GM18499 (cell line): Measurements from ENCODE around the gene DUSP1.

ENCODE experiments used
- ATAC-seq: cut with Tn5 transposase; IDR thresholded peaks from one replicate; pipeline ENCODE4 v1.9.1; 2021; ENCODE audit warnings: moderate number of reproducible peaks; ENCODE audit not compliant: insufficient read depth, unreplicated experiment

The DUSP1 gene

DNA sequence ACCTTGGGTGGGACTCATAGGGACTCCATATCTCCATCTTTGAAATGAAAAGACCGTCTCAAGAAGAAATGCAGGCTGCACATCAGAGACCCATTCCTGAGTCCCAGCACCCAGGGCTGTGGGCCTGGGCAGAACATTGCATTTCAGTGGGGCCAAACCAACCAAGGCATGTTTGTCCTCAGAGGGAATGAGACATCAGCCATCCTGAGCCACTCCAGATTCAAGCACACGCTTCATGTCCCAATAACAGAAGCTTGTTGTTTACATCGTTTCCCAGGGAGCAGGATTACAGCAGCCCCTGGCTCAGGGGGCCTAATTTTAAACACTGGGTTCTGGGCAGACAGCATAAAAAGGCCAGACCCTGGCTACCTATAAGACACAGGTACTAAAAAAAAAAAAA, 24.3 kb downstream of the DUSP1 start:
- no peak for ATAC-seq

DNA sequence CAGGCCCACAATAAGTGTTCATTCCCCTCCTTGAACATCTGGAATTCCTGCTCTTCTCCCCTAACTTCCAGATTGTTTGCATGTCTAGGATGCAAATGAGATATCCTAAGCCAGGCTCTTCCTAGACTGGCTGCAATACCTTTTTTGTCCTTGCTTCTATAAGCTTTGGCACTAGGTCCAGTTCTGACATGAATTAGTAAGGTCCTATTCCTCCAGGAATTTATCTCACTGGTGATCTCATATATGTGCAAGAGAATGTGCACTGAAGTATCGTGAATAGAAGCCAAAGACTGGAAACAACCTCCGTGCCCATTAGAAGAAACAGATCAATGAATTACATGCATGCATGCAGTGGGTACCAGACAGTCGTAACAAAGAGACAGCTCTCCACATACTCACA, 25.2 kb downstream of the DUSP1 start:
- ATAC-seq, result no peak

DNA sequence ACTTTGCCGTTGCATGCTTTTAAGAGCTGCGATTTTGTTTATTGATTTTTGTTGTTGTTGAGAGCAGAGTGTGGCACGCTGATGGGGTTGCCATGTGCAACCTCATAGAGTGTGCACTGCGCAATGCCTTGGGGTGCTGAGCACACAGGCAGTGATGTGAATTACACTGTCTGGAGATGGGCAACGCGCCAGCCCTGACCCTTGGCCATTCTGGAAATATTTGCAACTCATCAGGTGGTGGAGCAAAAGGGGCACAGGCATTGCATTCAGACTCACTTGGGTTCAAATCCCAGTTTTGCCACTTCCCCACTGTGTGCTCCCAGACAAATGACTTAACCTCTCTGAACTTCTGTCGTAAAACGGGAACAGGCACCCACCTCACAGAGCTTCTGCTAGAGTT, 25.6 kb downstream of the DUSP1 start:
- ATAC-seq, result no peak

DNA sequence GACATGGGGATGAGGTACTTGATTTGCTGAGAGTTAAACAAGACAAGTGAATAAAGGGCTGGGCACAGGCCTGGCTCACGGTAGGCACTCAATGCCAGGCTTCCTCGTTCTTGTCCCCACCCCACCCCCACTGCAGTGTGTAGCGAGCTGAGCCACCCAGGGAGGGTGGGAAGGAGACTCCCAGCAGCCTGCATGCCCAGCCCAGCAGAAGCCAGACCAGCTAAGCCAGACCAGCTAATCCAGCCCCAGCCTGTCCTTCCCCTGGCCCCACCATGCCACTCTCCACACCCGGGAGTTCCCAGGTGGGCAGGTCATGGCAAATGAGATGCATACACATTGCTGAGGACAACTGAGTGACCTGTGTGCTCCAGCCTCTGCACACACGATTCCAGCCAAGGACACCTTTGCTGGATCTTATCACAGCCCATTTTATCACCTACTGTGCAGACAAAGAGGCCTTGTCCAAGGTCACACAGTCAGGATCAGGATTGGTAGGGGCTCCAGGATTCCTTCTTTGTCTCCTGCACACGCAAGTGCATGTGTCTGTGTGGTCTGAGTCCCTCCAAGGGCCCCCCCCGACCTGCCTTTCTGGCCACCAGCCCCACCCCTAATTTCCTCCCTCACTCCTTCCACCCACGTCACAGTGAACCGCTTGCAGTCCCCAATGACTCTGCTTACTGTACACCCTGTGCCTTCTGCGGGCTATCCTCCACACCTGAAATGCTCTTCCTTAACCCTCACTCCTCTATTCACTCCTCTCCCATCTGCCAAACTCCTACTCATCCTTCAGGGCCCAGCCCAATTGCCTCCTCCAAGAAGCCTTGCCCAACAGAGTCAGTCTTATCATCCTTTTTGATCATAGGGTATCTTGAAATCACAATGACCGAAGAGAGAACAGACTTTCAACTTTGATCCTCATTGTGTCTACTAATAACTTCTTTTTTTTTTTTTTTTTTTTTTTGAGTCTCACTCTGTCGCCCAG, 26.6 kb downstream of the DUSP1 start:
- ATAC-seq, result no peak

DNA sequence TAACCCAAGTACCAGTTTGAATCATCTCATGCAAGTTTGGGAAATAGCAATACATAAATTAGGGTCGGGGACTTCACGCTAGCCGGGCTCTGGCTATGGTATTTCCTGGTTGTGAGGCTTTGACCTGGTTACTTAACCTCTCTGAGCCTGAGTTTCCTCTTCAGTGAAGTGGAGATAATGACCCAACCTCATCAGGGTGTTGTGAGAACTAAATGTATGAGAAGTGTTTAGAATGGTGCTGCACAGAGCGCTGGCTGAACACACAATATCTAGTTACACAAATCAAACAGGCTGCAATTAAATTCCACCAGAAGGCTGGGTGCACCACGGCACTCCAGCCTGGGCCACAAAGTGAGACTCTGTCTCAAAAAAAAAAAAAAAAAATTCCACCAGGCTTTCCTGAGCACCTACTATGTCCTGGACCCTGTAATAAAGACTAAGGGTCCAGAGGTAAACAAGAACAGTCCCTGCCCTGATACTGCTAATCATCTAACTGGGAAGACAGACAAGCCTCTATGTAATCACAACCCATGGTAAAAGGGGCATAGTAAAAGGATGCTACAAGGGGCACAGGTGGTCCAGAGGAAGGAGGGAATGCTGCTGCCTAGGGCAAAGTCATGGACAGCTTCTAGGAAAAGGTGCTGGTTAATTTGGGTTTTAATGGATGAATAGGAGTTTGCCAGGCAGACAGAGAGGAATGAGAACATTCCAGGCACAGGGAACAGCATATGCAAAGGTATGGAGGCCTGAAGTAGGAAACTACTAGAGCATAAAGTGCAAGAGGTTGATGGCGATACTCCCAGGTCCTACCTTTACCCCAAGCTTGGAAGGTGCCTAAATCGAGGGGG, 27.7 kb downstream of the DUSP1 start:
- ATAC-seq, result no peak

DNA sequence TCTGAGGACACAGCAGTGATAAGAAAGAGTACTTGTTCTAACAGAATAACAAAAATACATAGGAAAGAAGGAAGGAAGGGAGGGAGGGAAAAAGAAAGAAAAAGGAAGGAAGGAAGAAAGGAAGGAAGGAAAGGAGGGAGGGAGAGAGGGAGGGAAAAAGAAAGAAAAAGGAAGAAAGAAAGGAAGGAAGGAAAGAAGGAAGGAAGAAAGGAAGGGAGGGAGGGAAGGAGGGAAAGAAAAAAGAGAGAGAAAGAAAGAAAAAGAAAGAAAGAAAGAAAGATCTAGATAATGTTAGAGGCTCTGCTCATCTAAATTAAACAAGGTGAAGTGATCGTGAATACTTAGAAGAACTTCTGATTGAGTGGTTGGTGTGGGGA, 29.8 kb downstream of the DUSP1 start:
- no peak for ATAC-seq

DNA sequence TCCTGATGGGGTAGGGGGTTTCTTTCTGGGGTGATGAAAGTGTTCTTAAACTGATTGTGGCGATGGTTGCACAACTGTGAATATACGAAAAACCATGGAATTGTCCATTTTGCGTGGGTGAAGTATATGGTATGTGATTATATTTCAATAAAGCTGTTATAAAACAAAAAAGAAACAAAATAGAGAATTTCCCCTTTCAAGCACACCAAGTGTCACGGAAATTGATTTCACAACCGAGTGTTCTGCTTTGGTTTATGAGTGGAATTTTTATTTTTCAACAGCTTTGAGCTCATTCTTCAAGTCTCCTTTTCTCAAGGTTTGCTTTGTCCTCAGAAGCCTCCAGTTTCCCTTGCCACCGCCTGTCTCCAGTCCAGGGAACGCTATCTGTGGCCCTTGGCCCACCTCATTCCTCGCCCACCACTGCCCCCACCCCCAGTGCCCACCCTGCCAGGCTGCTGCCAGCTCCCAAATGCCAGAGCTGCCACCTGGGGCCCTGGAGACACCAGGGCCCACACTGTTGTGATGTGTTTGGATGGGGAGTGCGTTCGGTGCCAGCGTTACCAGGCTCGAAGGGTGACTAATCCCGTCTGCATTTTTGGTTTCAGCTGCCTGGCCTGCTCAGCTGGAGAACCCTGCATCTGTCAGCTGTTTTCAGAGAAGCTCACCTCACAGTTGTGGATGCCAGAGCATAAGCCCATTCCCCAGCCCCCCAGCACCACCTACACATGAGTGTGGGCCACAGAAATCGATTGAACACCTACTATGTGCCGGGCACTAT, 30.4 kb downstream of the DUSP1 start:
- no peak for ATAC-seq

DNA sequence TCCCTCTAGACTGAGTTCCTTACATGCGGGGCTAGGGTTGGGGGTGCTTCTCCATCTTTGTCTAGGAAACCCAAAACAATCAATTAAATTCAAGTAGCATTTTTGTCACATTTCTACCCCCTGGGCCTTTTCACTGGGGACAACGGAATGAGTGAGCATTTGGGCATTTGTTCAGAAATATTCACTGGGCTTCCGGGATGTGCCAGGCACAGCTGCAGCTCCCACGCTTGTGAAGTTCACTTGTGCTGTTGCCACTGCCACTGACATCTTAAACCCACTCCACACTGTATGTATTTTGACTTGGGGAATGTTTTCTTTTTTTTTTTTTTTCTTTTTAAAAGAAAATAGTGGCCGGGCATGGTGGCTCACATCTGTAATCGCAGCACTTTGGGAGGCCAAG, 31.6 kb downstream of the DUSP1 start:
- ATAC-seq, result no peak

DNA sequence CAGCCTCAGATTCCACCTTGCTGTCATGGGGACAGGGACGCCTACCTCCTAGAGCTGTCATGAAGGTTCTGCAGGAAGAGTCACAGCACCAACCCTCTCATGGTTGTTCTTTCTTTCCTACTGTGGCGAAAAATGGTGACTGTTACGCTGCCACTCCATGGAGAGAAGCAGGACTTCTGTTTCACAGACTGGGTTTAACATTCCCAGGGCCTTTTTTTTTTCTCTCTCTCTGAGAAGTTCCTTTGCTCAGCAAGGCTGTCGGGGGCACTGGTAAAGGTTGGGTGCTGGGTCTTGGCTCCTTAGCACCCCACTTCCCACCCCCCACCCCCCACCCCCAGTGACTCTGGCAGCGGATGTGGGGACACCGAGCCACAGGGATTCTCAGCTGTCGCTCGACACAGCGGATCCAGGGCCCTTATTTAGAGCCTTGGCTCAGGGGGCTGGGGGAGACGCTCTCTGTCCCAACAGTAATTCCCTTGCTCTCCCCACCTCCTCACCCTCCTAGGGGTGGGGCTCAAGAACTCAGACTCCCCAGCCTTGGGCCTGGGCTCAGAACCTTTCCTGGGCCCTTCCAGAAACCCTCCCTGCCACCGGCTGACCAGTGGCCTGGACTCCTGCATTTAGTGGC, 34.4 kb downstream of the DUSP1 start:
- no peak for ATAC-seq

DNA sequence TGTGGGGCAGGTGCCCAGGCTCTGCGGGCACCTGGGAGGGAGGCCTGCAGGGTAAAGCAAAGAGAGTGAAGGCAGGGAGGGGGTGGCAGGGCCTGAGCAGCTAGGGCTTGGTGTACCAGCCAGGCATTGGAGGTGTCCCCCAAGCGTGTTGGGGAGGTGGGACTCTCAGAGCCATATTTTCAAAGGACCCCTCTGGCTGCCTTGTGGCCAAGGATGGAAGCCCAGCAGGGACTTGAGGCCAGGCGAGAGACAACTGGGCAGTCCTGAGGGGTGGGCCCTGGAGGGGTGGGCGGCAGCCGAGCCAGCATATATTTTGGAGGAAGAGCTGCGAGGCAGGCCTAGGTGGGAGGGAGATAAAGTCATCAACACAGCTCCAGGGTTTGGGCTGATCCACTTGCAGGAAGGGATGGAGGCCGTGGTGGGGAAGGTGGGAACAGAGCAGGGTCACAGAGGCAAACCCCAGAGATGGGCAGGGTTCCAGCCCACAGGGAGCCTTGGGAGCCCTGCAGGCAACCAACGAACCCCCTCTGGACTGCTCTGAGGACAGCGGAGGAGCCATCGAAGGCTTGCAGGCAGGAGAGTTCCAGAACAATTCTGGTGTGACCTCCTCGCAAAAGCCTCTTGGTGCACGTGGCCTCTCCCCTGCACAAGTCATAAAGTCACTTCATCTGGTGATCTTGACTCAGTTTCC, 35.7 kb downstream of the DUSP1 start:
- no peak for ATAC-seq

DNA sequence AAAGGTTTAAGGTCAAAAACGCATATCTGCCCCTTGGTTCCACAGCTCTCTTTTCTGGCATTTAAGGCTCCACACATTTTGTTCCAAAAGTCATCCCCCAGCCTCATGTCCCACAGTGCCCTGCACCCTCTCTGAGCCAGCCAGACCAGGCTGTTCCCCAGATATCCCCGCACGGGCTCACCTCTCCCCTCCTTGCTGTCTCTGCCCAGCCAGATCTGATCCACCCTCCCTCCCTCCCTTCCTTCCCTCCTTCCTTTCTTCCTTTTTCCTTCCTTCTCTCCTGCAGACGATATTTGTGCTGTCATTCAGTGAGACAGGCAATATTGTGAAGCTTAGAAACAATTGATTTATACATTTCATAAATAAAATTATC, 37.0 kb downstream of the DUSP1 start:
- no peak for ATAC-seq

DNA sequence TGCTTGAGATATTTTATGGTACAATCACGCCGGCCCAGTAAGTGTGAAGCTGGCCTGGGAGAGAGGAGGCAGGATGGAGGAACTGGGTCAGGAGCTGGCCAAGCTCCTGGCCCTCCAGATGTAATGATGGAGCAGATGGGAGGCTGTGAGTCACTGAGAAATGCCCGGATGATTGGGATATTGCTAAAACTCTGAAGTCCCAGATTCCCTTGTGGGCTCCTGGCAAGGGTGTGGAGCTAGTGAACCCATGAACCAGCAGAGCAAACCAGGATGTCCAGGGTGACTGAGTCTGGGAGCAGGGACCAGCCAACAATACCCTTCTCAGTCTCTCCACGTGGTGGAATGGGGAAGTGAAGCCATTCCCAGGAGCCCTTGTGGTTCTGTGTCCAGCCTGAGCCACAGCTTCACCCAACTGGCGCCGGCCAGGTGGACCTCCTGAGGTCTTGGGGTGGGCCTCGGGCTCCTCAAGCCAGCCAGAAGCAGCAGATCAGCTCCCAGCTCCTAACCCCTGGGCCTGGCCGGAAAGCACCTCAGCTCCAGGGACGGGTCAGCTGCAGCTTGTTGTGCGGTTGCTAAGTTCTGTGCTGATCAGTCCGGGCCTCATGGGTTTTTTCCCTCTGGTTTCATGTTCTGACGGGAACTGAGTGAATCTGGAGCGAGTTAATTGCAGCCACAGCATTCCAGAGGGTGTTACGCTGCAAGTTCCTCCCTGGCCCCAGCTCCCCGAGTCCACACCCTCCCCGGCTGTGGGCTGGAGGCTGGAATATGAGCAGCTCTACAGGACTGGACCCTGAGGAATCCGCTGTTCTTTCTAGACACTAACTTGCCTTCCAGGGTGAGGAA, 37.6 kb downstream of the DUSP1 start:
- ATAC-seq, result no peak

DNA sequence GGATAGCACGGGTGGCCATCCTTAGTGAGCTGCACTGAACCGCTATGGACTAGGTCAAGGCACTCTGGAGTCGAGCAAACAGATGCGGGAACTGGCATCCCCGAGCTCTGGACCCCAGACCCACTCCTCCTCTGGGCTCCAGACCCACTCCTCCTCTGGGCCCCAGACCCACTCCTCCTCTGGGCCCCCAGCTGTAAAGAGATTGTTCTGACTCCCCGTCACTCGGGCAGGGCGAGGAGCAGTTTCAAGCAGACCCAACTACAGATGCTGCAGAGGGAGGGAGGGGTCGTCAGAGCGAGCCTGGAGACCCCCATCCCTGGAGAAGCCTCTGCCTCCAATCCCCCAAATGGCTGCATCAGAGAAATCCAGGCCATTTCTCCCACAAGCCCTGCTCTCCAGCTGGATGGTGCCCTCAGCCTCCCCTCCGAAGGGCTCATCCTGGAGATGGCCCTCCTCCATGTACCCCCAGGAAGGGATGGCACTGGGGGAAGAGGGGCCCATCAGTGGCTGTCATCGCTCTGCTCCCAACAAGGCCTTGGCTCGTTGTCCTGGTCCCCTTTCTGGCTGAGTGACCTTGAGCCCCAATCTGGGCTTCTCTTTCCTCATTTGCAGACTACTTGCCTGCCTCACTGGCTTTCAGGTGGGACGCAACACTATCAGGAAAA, 38.7 kb downstream of the DUSP1 start:
- ATAC-seq, result no peak

DNA sequence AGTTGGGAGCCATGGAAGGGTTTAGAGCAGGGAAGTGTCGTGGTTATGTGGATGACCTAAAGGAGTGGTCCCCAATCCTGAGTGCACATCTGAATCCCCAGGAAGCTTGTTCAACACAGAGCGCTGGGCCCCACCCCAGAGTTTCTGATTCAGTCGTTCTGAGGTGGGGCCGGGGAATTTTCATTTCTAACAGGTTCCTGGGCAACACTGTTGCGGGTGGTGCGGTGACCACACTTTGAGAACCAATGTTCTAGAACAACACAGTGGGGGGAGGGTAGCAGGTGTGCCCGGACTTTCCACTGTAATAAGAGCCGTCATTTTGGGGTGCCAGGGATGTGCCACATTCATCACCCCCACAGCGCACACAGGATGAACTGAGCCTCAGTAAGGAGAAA, 39.3 kb downstream of the DUSP1 start:
- no peak for ATAC-seq

DNA sequence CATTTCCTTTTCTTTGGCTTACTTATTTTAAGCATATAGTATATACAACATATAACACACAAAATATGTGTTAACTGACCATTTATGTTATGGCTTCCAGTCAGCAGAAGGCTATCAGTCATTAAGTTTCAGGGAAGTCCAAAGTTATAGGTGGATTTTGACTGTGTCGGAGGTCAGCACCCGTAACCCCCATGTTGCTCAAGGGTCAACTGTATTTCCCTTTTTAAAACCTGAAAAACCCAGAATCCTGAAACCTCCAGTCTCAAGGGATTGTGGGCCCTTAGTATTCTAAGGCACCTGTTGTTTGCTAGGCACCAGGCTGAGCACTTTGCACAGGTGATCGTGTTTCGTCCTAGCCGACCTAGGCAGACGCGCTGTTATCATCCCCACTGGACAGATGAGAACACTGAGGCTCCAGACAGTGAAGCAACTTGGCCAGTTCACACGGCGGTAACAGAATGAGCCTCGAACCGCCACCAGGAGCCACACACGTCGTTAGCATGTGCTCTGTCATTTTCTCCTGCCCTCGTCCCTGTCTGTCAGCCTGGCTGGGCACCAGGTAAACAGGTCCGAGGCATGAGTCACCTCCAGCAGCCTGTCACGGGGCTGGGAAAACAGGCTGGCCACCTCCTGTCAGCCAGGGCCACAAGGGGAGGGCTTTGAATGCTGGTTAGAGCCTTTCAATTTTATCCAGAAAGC, 39.9 kb downstream of the DUSP1 start:
- ATAC-seq, result no peak

DNA sequence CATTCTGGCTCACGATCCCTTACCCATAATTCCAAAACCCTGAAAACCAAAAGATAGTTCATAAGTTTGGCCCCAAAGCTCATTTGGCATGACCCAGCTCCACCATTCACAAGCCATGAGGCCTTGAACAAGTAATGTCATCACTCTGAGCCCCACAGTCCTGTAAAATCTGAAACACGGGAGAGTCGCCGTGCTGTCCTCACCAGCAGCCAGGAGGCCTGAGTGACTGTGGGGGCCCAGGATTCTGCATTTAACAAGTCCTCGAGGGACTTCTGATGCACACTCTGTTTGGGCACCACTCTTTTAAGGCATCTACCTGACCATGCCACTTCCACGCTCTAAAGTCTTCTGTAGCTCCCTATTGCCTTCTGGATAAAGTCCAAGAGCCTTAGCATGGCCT, 40.8 kb downstream of the DUSP1 start:
- ATAC-seq, result no peak

DNA sequence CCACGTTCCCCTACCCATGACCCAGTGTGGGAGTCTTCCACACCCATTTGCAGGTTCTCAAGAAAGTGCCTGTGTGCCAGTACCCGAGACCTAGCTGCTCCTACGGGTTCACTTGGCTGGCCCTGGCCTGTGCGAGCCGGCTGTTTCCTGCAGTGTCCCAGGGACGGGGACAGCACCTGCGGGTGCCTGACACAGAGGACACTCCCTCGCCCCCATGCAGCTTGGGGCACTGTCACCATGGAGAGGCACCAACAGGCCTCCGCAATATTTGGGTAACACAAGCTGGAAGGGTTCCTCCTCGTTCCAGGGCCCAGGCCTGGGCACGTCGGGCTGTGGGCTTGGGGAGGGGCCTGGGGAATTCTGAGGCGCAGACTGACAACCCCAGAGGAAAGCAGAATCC, 41.4 kb downstream of the DUSP1 start:
- no peak for ATAC-seq
